K562 (cell line): ENCODE measurements around the gene ZNF296. TPM values are rescaled to one million over a fixed set of nuclear protein-coding genes. Genes with fewer than 3 reads are reported as not detected.

Source experiments
- ATAC-seq: fragments of 200-7000 bp; cut with Tn5 transposase; 3 replicates; pipeline ENCODE4 v1.9.1; 2020; ENCODE audit warnings: moderate library complexity
- BruUV-seq: library from RNA; stranded (reverse); fragments of 400-500 nt; replicated peaks from 2 replicates; lab custom pipeline; 2021; lab: Mats Ljungman, UMichigan
- CTCF ChIA-PET: fragments of 300-600 bp; formaldehyde crosslinking; extraction: SDS; loops from one replicate; lab custom pipeline; 2021; ENCODE audit warnings: low intra/inter-chr PET ratio; lab: Yijun Ruan, JAX
- POLR2A ChIA-PET: fragments of 300-600, 350-650 bp; sonication (Branson Sonifier 250); formaldehyde crosslinking; extraction: SDS; loops from one replicate; lab custom pipeline; 2021; ENCODE audit warnings: antibody characterized with exemption, inconsistent platforms; lab: Yijun Ruan, JAX
- DNase-seq, 4 experiments: peaks; one replicate each; pipeline versions ENCODE4 v3.0.0 to v3.0.0-alpha.2; 2011 to 2018; ENCODE audit warnings: low spot score in 3 of 4, mixed read lengths in 3 of 4; ENCODE audit errors: extremely low read depth in 1 of 4
- FAIRE-seq: peaks from 2 replicates; lab custom pipeline; 2011; peaks lifted over from hg19 to GRCh38; lab: Jason Lieb, UNC
- H2AFZ ChIP-seq: 2 replicates; pipeline ENCODE4 v1.6.0; 2011; ENCODE audit warnings: low read depth, low read length, control low read depth, inconsistent platforms
- H3K27ac ChIP-seq: fragments of 200-600 bp; 3 replicates; pipeline ENCODE4 v1.8.0; 2011; ENCODE audit warnings: low read depth, mild to moderate bottlenecking, control low read depth, inconsistent platforms, low read length, moderate library complexity, mixed read lengths; ENCODE audit errors: extremely low read depth
- H3K27me3 ChIP-seq, 2 experiments: fragments of 300-600 bp in 1 of 2; 2 replicates in 1 of 2; 3 replicates in 1 of 2; pipeline versions ENCODE4 v1.6.0 to v1.8.0; 2011; ENCODE audit warnings: inconsistent platforms in 2 of 2, low read length in 2 of 2, mild to moderate bottlenecking in 1 of 2, mixed read lengths in 1 of 2, moderate library complexity in 1 of 2; ENCODE audit not compliant: control insufficient read depth in 2 of 2, insufficient read depth in 2 of 2
- H3K36me3 ChIP-seq: fragments of 300-600 bp; 3 replicates; pipeline ENCODE4 v1.8.0; 2011; ENCODE audit warnings: mild to moderate bottlenecking, low read length, inconsistent platforms; ENCODE audit not compliant: control insufficient read depth, insufficient read depth
- H3K4me1 ChIP-seq, 2 experiments: fragments of 200-600 bp in 1 of 2; replicated peaks in 1 of 2; 2 replicates in 1 of 2; 3 replicates in 1 of 2; pipeline versions ENCODE4 v1.5.1 to v1.8.0; 2011; ENCODE audit warnings: inconsistent platforms in 2 of 2, low read length in 2 of 2, mild to moderate bottlenecking in 1 of 2, mixed read lengths in 1 of 2, moderate library complexity in 1 of 2; ENCODE audit not compliant: control insufficient read depth in 2 of 2, insufficient read depth in 2 of 2
- H3K4me2 ChIP-seq: 2 replicates; pipeline ENCODE4 v1.6.1; 2011; ENCODE audit warnings: low read length, control low read depth, inconsistent platforms, mixed read lengths; ENCODE audit not compliant: insufficient read depth
- H3K4me3 ChIP-seq: fragments of 200-600 bp; sonication (generic), shearing (Covaris generic); 2 replicates; pipeline ENCODE4 v1.5.1; 2016; ENCODE audit warnings: control low read depth, inconsistent platforms
- H3K79me2 ChIP-seq: fragments of 200-600 bp; 3 replicates; pipeline ENCODE4 v1.8.0; 2011; ENCODE audit warnings: low read length, inconsistent platforms; ENCODE audit not compliant: control insufficient read depth, insufficient read depth
- H3K9ac ChIP-seq, 2 experiments: 2 replicates each; pipeline versions ENCODE4 v1.6.0 to v1.6.1; 2011; ENCODE audit warnings: low read depth in 2 of 2, low read length in 2 of 2, control low read depth in 1 of 2, inconsistent platforms in 1 of 2, mild to moderate bottlenecking in 1 of 2, mixed read lengths in 1 of 2; ENCODE audit not compliant: insufficient read depth in 1 of 2
- H3K9me1 ChIP-seq: one replicate; pipeline ENCODE4 v1.6.0; 2011; ENCODE audit warnings: inconsistent platforms, mild to moderate bottlenecking, low read length, moderate library complexity; ENCODE audit not compliant: control insufficient read depth, insufficient read depth
- H3K9me3 ChIP-seq: replicated peaks from 2 replicates; pipeline ENCODE4 v1.5.1; 2011; ENCODE audit warnings: low read depth, low read length, inconsistent platforms; ENCODE audit not compliant: control insufficient read depth, insufficient read depth
- H4K20me1 ChIP-seq: replicated peaks from 2 replicates; pipeline ENCODE4 v1.6.1; 2011; ENCODE audit warnings: low read length, inconsistent platforms, mixed read lengths; ENCODE audit not compliant: control insufficient read depth, insufficient read depth
- CBFA2T3 ChIP-seq: fragments of 450-650 bp; IDR thresholded peaks from 2 replicates; pipeline ENCODE4 v1.6.1; 2017
- CEBPB ChIP-seq: fragments of 450-650 bp; IDR thresholded peaks from 2 replicates; pipeline ENCODE4 v1.6.1; 2016; ENCODE audit warnings: missing genetic modification characterization, missing compliant biosample characterization
- DACH1 ChIP-seq: fragments of 450-650 bp; IDR thresholded peaks from 2 replicates; pipeline ENCODE4 v1.6.1; 2018; ENCODE audit not compliant: partially characterized antibody
- FIP1L1 ChIP-seq: fragments of 200-400 bp; formaldehyde crosslinking; IDR thresholded peaks from 2 replicates; pipeline ENCODE4 v1.6.1; 2018; ENCODE audit warnings: mild to moderate bottlenecking, low read depth, low read length; ENCODE audit not compliant: poor library complexity, severe bottlenecking
- MCM5 ChIP-seq: fragments of 450-650 bp; IDR thresholded peaks from 2 replicates; pipeline ENCODE4 v1.6.1; 2016; ENCODE audit warnings: low read depth
- POLR2G ChIP-seq: fragments of 200-400 bp; formaldehyde crosslinking; IDR thresholded peaks from 2 replicates; pipeline ENCODE4 v1.6.1; 2017; ENCODE audit warnings: low read depth, mild to moderate bottlenecking, antibody characterized with exemption, low read length, moderate library complexity
- RBFOX2 ChIP-seq: fragments of 200-400 bp; formaldehyde crosslinking; IDR thresholded peaks from 2 replicates; pipeline ENCODE4 v1.6.1; 2017; ENCODE audit warnings: low read depth, mild to moderate bottlenecking, low read length, moderate library complexity
- SRSF1 ChIP-seq: fragments of 200-400 bp; formaldehyde crosslinking; IDR thresholded peaks from 2 replicates; pipeline ENCODE4 v1.6.1; 2017; ENCODE audit warnings: mild to moderate bottlenecking, low read depth, low read length, moderate library complexity
- YBX1 ChIP-seq: fragments of 450-650 bp; IDR thresholded peaks from 2 replicates; pipeline ENCODE4 v1.7.1; 2016; ENCODE audit warnings: mild to moderate bottlenecking
- ZC3H4 ChIP-seq: sonication (generic); formaldehyde crosslinking; IDR thresholded peaks from 2 replicates; pipeline ENCODE4 v1.9.0; 2021; ENCODE audit warnings: missing genetic modification reagents, borderline replicate concordance
- WGBS: fragments of 100-300 bp; shearing (Covaris generic); methylation state at CpG from one replicate; pipeline ENCODE4 v1.1.6; 2016; ENCODE audit warnings: low coverage, mixed read lengths; ENCODE audit not compliant: insufficient coverage; ENCODE audit errors: missing lambda C conversion rate; 5-methylcytosine and 5-hydroxymethylcytosine counted together
- in situ Hi-C: fragments of 300-500 bp; cut with MboI; formaldehyde crosslinking; loops from 4 replicates; pipeline ENCODE4 v1.15.0; 2018; ENCODE audit warnings: inconsistent platforms, mixed read lengths
- intact Hi-C: fragments of 100-400 bp; cut with micrococcal nuclease; formaldehyde crosslinking; loops from 2 replicates; pipeline ENCODE4 v1.14.2; 2022
- polyA plus RNA-seq, 8 experiments: library from polyadenylated mRNA; depleted of rRNA in 4 of 8; stranded (reverse) in 5 of 8; unstranded in 3 of 8; fragments of >200 nt; fragmentation: Nextera tagmentation in 2 of 8; fragmentation: Illumina TruSeq in 1 of 8; extraction: Ambion mirVana in 2 of 8; extraction: Trizol in 1 of 8; gene quantifications; 2 replicates each; pipeline versions ENCODE4 v1.2.1 to v1.2.3, GENCODE V29; 2011 to 2014; ENCODE audit warnings: inconsistent platforms in 1 of 8, missing spikeins in 1 of 8
- total RNA-seq, 7 experiments: library from RNA; depleted of rRNA in 6 of 7; stranded (reverse); fragments of >200 nt in 6 of 7; fragmentation: Illumina TruSeq in 2 of 7; extraction: Trizol in 2 of 7; gene quantifications; 2 replicates each; pipeline versions ENCODE4 v1.2.1 to v1.2.3, GENCODE V29; 2011 to 2021; ENCODE audit warnings: low replicate concordance in 1 of 7
- TF ChIP-seq, protein P1 (sequence below): sonication (generic); formaldehyde crosslinking; IDR thresholded peaks from 2 replicates; pipeline ENCODE4 v1.8.1; 2023; ENCODE audit warnings: mild to moderate bottlenecking, missing genetic modification reagents

Gene ZNF296
- total and polyA plus RNA-seq, 9 of the 15 experiments (the other 6 are each of a cell fraction or from before 2014, with no cell fraction given), result 0.03 to 8.8 (median 0.47) TPM; not detected in 1

DNA sequence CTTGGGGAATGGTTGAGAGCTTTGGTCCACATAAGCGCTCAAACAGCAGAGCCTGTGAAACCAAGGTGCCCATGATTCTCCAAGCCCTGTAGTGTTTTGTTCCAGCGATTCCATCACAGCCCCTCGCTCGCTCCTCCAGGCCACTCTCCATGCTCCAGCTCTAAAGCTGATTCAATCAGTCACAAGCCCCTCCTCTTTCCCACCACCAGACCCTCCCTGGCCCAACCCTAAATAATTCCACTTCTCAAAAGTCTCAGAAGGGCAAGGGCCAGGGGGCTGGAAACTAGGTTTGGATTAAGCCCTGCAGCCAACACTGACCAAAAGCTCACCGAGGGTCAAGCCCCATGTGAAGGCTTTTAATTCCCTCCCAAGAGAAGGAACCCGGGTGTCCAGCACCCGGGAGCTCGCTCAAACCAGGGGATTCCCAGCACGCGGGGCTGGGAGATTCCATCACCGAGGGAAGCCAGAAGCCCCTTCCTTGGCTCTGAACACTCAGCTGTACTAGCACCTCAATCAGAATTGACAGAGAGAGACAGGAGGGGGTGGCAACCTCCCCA, 1.5 kb downstream of the ZNF296 start (continued):
- TF ChIP-seq SRSF1 (no peak), CEBPB (tag) (no peak), MCM5 (no peak), CBFA2T3 (no peak), YBX1 (no peak)

DNA sequence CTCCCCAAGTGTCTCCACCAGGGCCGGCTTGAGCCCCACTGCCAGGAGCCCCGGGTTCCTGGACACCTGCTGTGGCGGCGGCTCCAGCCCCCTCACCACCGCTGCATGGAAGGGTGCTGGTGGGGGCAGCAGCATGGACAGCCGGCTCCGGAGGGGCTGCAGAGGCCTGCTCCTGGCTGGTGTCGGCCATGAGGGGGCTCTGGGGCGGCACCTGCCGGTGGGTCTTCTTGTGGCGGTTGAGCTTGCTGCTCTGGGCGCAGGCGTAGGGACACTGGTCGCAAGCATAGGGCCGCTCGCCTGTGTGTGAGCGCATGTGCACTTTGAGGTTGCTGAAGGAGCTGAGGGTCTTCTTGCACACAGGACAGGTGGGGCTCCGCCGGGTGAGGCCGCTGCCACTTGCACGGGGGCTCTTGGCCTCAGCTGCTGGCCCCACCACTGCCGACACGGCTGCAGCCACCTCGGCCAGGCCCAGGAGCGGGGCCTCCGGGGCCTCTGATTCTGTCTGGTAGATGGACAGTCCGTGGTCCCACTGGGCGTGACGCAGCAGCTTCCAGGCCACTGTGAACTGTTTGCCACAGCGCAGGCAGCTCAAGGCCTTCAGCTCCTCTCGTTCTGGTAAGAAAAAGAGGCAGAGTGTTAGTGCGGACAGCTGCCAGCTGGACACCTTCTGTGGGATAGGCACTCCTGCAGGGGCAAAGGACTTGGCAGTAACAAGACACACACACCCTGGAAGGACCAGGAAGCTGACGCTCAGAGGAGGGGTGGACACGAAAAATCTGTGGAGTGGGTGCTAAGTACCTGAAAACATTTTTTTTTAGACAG, 4.1 kb downstream of the ZNF296 start:
- Histone ChIP-seq H3K4me2 (no peak overlapping the region), H3K79me2 (peaks cover 22% of the 10 kb centered on the region), H3K9me1 (no peaks in the 10 kb centered on the region), H3K9ac (peak overlapping the region in 1 of 2 experiments; percentile 20; a peak in 2 of 4 replicates), H3K27ac (no peak overlapping the region), H2AFZ (no peak overlapping the region), H3K4me3 (no peak overlapping the region), H3K9me3 (no peaks in the 10 kb centered on the region), H4K20me1 (peaks cover 7% of the 10 kb centered on the region; the same call in 1 of the 2 replicates), H3K4me1 (peaks cover 10 to 55% of the 10 kb centered on the region in 2 experiments), H3K27me3 (no peaks in the 10 kb centered on the region), H3K36me3 (peaks cover 60% of the 10 kb centered on the region; the same call in 2 of the 3 replicates)
- no peak for DNase-seq
- 86% methylated on average over 20 of the region's 34 CpGs for WGBS
- no peak for ATAC-seq
- TF ChIP-seq, protein P1, sequence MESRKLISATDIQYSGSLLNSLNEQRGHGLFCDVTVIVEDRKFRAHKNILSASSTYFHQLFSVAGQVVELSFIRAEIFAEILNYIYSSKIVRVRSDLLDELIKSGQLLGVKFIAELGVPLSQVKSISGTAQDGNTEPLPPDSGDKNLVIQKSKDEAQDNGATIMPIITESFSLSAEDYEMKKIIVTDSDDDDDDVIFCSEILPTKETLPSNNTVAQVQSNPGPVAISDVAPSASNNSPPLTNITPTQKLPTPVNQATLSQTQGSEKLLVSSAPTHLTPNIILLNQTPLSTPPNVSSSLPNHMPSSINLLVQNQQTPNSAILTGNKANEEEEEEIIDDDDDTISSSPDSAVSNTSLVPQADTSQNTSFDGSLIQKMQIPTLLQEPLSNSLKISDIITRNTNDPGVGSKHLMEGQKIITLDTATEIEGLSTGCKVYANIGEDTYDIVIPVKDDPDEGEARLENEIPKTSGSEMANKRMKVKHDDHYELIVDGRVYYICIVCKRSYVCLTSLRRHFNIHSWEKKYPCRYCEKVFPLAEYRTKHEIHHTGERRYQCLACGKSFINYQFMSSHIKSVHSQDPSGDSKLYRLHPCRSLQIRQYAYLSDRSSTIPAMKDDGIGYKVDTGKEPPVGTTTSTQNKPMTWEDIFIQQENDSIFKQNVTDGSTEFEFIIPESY, result peak; percentile 20; the same call in 1 of the 2 replicates
- TF ChIP-seq ZC3H4 (CRISPR knock-in tag), result no peak
- TF ChIP-seq FIP1L1, result peak; percentile 29
- TF ChIP-seq POLR2G, result peak; percentile 71
- TF ChIP-seq RBFOX2, result peak; percentile 10; the same call in 1 of the 2 replicates
- TF ChIP-seq DACH1, result no peak
- in situ Hi-C loops (no loop called here), intact Hi-C loops (no loop called here)
- ChIA-PET CTCF (no interaction called here), POLR2A (interaction anchor here (0.6 to 0.9 kb wide), 3 partner anchors 10 to 259 kb away, joined by 3 to 4 read pairs (median 3); no protein-coding TSS in a partner anchor)
- no TSS peak for BruUV-seq
- no peak for FAIRE-seq
